Loucy (cell line): ENCODE results near the gene NEU4.

Experiments
- H2AFZ ChIP-seq: fragments of 200-600 bp; sonication (generic); 2 replicates; pipeline ENCODE4 v1.6.0; 2016; ENCODE audit warnings: antibody characterized with exemption, mild to moderate bottlenecking, low read length, moderate library complexity
- H3F3A ChIP-seq: fragments of 200-600 bp; 2 replicates; pipeline ENCODE4 v1.6.0; 2016; ENCODE audit warnings: antibody characterized with exemption, low read depth, mild to moderate bottlenecking
- H3K27me3 ChIP-seq: fragments of 200-600 bp; sonication (generic); 2 replicates; pipeline ENCODE4 v1.6.1; 2014; ENCODE audit warnings: low read length, mild to moderate bottlenecking; ENCODE audit not compliant: insufficient read depth, poor library complexity, severe bottlenecking
- H3K36me3 ChIP-seq: fragments of 200-600 bp; sonication (generic); 2 replicates; pipeline ENCODE4 v1.6.1; 2016; ENCODE audit warnings: low read length; ENCODE audit not compliant: insufficient read depth
- H3K4me1 ChIP-seq: fragments of 200-600 bp; sonication (generic); 2 replicates; pipeline ENCODE4 v1.5.1; 2014; ENCODE audit warnings: low read length, mild to moderate bottlenecking; ENCODE audit not compliant: insufficient read depth, poor library complexity, severe bottlenecking
- H3K4me2 ChIP-seq: fragments of 200-600 bp; sonication (generic); 2 replicates; pipeline ENCODE4 v1.6.0; 2014; ENCODE audit warnings: antibody characterized with exemption, low read length, low read depth, mild to moderate bottlenecking; ENCODE audit not compliant: poor library complexity, severe bottlenecking
- H3K4me3 ChIP-seq: fragments of 200-600 bp; sonication (generic); 2 replicates; pipeline ENCODE4 v1.5.1; 2014; ENCODE audit warnings: low read length, mild to moderate bottlenecking, mixed read lengths; ENCODE audit not compliant: poor library complexity, severe bottlenecking
- H3K79me2 ChIP-seq: fragments of 200-600 bp; sonication (generic); 2 replicates; pipeline ENCODE4 v1.6.1; 2014; ENCODE audit warnings: low read length; ENCODE audit not compliant: insufficient read depth
- H3K9ac ChIP-seq: fragments of 200-600 bp; sonication (generic); 2 replicates; pipeline ENCODE4 v1.6.0; 2014; ENCODE audit warnings: mild to moderate bottlenecking, low read depth, low read length, moderate library complexity; ENCODE audit not compliant: poor library complexity, severe bottlenecking
- H3K9me2 ChIP-seq: fragments of 200-600 bp; sonication (generic); replicated peaks from 2 replicates; pipeline ENCODE4 v1.6.1; 2016; ENCODE audit warnings: low read depth, low read length, mixed read lengths
- H3K9me3 ChIP-seq: fragments of 200-600 bp; sonication (generic); 2 replicates; pipeline ENCODE4 v1.6.1; 2014; ENCODE audit warnings: mild to moderate bottlenecking, antibody characterized with exemption, low read length, low read depth; ENCODE audit not compliant: insufficient read depth
- H4K20me1 ChIP-seq: fragments of 200-600 bp; sonication (generic); 2 replicates; pipeline ENCODE4 v1.6.0; 2014; ENCODE audit warnings: antibody characterized with exemption, low read length, mild to moderate bottlenecking; ENCODE audit not compliant: insufficient read depth, poor library complexity, severe bottlenecking
- EZH2phosphoT487 ChIP-seq: fragments of 200-600 bp; IDR thresholded peaks from 2 replicates; pipeline ENCODE4 v1.6.1; 2018; ENCODE audit warnings: antibody characterized with exemption, mild to moderate bottlenecking, moderate library complexity, borderline replicate concordance
- TF ChIP-seq, protein P1 (sequence below): fragments of 200-600 bp; sonication (generic); conservative IDR thresholded peaks from 2 replicates; pipeline ENCODE4 v1.5.1; 2014; ENCODE audit warnings: mild to moderate bottlenecking, antibody characterized with exemption, low read length

The NEU4 gene

DNA sequence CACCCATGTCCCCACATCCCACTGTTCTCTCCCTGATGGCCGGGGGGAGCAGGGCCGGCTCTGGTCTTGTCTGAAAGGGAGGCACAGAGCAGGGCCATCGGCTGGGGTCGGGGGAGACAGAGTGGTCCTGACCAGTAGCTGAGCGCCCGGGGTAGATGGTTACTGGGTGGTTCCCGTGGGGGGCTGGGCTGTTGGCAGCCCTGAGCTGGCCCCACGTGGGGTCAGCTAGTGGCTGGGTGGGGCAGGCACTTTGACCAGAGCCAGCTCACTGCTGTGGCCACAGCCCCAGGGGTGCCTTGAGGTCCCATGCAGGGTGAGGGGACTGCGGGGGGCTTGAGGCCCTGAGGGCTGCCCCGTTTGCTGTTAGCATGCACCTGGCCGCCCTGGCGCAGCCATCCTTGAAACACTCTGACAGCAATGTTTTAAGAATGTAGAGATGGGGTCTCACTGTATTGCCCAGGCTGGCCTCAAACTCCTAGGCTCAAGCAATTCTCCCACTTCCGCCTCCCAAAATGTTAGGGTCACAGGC lies 12.3 kb upstream of the NEU4 start:
- Histone ChIP-seq H3K36me3 (no peaks in the 10 kb centered on the region), H3K4me1 (no peaks in the 10 kb centered on the region), H3K27me3 (no peaks in the 10 kb centered on the region), H3K4me3 (no peak overlapping the region), H3K9ac (no peak overlapping the region), H3F3A (no peaks in the 10 kb centered on the region), H3K79me2 (no peaks in the 10 kb centered on the region), H3K9me2 (no peaks in the 10 kb centered on the region), H4K20me1 (no peaks in the 10 kb centered on the region), H3K4me2 (no peak overlapping the region), H3K9me3 (no peaks in the 10 kb centered on the region), H2AFZ (no peak overlapping the region)
- TF ChIP-seq, protein P1, sequence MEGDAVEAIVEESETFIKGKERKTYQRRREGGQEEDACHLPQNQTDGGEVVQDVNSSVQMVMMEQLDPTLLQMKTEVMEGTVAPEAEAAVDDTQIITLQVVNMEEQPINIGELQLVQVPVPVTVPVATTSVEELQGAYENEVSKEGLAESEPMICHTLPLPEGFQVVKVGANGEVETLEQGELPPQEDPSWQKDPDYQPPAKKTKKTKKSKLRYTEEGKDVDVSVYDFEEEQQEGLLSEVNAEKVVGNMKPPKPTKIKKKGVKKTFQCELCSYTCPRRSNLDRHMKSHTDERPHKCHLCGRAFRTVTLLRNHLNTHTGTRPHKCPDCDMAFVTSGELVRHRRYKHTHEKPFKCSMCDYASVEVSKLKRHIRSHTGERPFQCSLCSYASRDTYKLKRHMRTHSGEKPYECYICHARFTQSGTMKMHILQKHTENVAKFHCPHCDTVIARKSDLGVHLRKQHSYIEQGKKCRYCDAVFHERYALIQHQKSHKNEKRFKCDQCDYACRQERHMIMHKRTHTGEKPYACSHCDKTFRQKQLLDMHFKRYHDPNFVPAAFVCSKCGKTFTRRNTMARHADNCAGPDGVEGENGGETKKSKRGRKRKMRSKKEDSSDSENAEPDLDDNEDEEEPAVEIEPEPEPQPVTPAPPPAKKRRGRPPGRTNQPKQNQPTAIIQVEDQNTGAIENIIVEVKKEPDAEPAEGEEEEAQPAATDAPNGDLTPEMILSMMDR, result no peak
- TF ChIP-seq EZH2phosphoT487, result no peak

DNA sequence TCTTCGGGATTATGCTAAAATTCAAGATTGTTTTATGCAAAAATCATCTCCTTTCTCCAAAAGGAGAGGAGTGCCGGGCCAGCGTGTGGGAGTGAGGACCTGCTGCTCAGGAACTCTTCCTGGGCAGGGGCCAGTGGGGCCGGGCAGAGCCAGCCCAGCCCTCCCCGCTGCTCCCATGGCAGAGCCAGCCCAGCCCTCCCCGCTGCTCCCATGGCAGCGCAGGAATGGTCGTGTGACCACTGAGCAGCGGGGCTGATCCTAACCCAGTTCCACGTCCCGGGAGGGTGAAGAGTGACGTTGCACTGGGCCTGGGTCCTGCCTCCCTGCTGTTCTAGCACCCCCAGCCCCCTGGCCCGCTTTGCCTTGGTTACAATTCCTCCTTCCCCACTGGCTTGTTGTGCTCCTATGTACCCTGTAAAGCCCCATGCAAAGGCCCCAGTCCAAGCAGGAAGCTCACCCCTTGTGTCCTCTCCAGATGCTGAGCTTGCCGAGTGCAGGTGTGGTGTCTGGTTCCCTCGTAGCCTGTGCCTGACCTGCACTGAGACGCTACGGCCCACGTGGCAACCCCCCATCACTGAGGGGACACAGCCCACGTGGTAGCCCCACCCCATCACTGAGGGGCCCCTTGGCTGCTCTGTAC lies 11.4 kb upstream of the NEU4 start:
- Histone ChIP-seq H3K9me3 (no peaks in the 10 kb centered on the region), H3K79me2 (no peaks in the 10 kb centered on the region), H3K4me1 (peaks cover 6% of the 10 kb centered on the region), H3F3A (no peaks in the 10 kb centered on the region), H3K4me3 (no peak overlapping the region), H3K4me2 (no peak overlapping the region), H2AFZ (no peak overlapping the region), H3K9ac (no peak overlapping the region), H3K36me3 (no peaks in the 10 kb centered on the region), H3K27me3 (no peaks in the 10 kb centered on the region), H4K20me1 (no peaks in the 10 kb centered on the region), H3K9me2 (no peaks in the 10 kb centered on the region)
- TF ChIP-seq EZH2phosphoT487, result no peak
- TF ChIP-seq, protein P1, result no peak

DNA sequence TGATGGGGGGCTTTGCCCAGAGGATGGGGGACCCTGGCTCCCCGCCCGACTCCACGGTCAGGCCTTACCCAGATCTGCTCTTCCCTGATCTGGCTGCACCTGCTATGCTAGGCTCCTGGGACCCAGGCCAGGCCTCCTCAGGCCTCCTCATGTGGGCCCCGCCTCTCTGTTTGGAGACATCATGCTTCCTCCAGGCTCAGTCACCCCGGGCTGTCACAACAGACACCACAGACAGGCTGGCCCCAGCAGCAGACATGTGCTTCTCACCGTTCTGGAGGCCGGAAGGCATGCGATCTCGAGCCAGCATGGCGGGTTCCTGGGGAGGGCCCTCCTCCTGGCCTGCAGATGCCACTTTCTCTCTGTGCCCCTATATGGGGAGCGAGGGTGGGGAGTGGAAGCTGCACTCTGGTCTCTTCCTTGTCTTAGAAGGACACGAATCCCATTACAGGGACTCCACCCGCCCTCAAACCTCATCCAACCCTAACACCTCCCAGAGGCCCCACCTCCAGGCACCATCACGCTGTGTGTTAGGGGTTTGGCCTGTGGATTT lies 10.8 kb upstream of the NEU4 start:
- peaks cover 12% of the 10 kb centered on the region for H3K4me1 ChIP-seq
- no peaks in the 10 kb centered on the region for H3K36me3 ChIP-seq
- no peaks in the 10 kb centered on the region for H3K27me3 ChIP-seq
- no peak overlapping the region for H2AFZ ChIP-seq
- H3K9me3 ChIP-seq, result no peaks in the 10 kb centered on the region
- no peaks in the 10 kb centered on the region for H4K20me1 ChIP-seq
- no peak overlapping the region for H3K4me3 ChIP-seq
- TF ChIP-seq, protein P1, result no peak
- TF ChIP-seq EZH2phosphoT487, result no peak
- no peaks in the 10 kb centered on the region for H3K9me2 ChIP-seq
- H3K9ac ChIP-seq, result no peak overlapping the region
- H3K4me2 ChIP-seq, result no peak overlapping the region
- no peaks in the 10 kb centered on the region for H3F3A ChIP-seq
- H3K79me2 ChIP-seq, result no peaks in the 10 kb centered on the region
